ENCODE measurements around the gene PITX1. TPM values are rescaled to one million over a fixed set of nuclear protein-coding genes. Genes with fewer than 3 reads are reported as not detected.

PITX1 gene
- total RNA-seq, 2 donors from 2014 or later = not detected

DNA sequence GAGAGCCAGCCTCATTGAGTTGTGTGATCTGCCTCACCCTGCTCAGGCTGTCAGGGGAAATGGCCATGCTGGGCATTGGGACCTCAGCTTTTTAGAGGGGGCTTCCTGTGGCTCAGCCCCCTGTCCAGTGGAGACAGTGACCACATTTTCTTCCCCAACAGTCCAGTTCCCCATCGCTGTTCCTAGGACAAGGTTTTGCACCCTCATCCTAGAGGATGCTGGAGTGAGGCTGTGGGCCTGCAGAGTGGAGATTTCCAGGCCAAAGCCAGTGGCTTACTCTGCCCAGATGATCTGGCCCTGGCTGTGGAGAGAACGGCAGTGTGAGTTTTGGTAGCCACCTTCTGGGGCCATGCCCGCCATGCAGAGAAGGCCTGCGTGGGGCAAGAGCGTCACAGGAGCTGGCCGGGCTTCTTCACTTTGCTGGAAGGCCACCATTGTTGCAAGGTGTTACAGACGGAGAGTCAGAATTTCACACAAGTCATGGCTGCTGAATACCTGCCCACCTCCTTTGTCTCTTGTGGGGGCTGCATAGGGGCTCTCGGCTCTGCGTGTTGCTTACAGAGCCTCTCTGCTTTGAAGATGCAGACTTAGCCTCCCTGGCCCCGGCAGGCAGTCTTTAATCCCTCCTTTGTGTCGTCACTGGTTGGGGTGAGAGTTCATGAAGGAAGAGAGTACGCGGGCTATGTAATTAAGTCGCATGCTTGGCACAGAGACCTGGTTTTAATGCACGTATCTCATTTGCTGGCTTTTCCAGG is 35.2 kb upstream of the PITX1 start:
- DNase-seq = no peak
- ATAC-seq = no peak
- Mint-ChIP-seq H3K4me1 (no peaks in the 10 kb centered on the region), H3K27ac (no peak overlapping the region), H3K36me3 (ENCODE audit: low read depth) (no peaks in the 10 kb centered on the region), H3K27me3 (peaks cover 47% of the 10 kb centered on the region), H3K4me3 (no peak overlapping the region)
- H3K9me3 ChIP-seq (ENCODE audit: control insufficient read depth, low read length, poor library complexity, severe bottlenecking) = no peaks in the 10 kb centered on the region

GRCh38 chr5:135067587-135067986 is 33.6 kb upstream of the PITX1 start:
- H3K27me3 Mint-ChIP-seq = peaks cover 52% of the 10 kb centered on the region
- H3K4me1 Mint-ChIP-seq = no peaks in the 10 kb centered on the region
- no peak overlapping the region for H3K27ac Mint-ChIP-seq
- ATAC-seq (no peak), DNase-seq (no peak)
- no peaks in the 10 kb centered on the region for H3K9me3 ChIP-seq (ENCODE audit: control insufficient read depth, low read length, poor library complexity, severe bottlenecking)
- H3K36me3 Mint-ChIP-seq (ENCODE audit: low read depth) = no peaks in the 10 kb centered on the region
- no peak overlapping the region for H3K4me3 Mint-ChIP-seq

DNA sequence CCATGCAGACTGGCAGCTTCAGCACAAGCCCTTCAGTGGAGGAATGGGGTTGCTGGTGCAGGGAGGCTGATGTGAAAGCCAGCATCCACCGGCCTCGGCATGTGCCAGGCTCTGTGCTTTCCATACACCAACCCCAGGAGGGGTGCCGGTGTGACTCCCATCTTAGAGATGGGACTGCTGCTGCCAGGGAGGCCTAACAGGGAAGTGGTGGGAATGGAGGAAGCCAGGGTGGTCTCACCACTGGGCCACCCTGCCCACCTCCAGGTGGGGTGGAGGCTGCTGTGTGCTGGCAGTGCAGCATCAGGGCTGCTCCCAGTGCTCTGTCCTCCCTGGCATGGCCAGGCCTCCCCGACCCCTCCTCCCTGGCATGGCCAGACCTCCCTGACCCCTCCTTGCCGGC is 32.8 kb upstream of the PITX1 start:
- no peak overlapping the region for H3K4me3 Mint-ChIP-seq
- no peak overlapping the region for H3K27ac Mint-ChIP-seq
- no peaks in the 10 kb centered on the region for H3K9me3 ChIP-seq (ENCODE audit: control insufficient read depth, low read length, poor library complexity, severe bottlenecking)
- H3K27me3 Mint-ChIP-seq = peaks cover 50% of the 10 kb centered on the region
- H3K4me1 Mint-ChIP-seq = no peaks in the 10 kb centered on the region
- DNase-seq = no peak
- no peak for ATAC-seq
- no peaks in the 10 kb centered on the region for H3K36me3 Mint-ChIP-seq (ENCODE audit: low read depth)

DNA sequence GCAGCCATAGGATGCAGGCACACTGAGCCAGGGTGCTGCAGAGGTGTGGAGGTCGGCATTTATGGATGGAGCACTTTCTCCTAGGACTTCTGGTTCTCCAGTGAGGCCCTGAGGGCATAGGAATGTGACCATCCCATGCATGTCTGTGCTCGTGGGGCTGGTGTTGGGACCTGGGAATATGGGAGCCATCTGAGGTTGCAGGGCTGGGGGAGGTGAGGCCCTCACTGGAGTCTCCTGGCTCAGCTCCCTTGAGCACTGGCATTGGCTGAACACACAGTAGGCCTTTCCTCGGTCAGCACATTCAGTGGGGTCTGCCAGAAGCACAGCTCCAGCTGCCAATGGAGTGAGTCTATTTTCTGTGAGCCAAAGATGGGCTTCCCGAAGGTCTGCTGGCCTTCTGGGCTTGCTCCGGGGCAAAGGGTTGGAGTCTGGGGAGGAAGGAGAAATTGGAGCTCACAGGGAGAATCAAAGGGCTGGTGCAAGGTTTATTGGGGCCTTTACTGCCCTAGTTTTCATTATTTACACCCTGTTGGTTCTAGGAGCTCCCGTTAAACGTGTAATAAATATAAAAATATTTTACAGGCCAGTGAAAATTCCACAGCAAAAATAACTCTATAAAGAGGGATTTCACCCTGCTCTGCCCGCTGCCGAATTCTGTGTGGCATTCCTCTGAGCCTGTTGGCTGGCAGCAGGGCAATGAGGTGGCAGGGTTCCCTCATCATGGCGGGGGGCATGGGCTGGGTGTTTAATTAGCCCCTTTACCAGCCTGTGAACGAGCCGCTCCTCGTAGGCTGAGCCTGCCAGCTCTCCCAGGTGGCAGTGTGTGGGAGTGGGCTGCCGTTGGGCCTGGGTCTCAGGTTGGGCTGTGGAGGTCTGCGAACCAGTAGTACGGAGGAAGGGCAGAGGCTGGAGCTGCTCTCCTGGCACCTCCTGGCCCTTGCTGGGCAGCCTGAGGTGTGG is 31.6 kb upstream of the PITX1 start:
- H3K36me3 Mint-ChIP-seq (ENCODE audit: low read depth) = no peaks in the 10 kb centered on the region
- no peak overlapping the region for H3K27ac Mint-ChIP-seq
- no peak for ATAC-seq
- H3K4me1 Mint-ChIP-seq = no peaks in the 10 kb centered on the region
- peaks cover 61% of the 10 kb centered on the region for H3K27me3 Mint-ChIP-seq
- DNase-seq = no peak
- H3K9me3 ChIP-seq (ENCODE audit: control insufficient read depth, low read length, poor library complexity, severe bottlenecking) = no peaks in the 10 kb centered on the region
- no peak overlapping the region for H3K4me3 Mint-ChIP-seq

DNA sequence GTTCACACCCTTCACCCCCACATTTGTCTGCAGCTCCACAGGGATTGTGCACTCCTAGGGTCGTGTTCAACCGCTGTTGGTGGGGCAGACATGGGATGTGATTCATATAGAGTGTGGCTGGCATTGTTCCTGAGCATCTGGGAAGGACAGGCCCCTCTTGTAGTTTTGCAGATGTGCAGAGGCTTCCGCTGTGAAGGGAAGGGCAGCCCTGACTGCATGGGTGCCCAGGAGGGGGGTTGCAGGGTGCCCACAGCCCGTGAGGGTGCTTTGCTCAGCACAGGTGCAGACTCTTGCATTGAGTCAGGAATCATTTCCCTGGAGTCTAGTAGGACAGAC is 30.2 kb upstream of the PITX1 start:
- H3K36me3 Mint-ChIP-seq (ENCODE audit: low read depth) = no peaks in the 10 kb centered on the region
- H3K4me3 Mint-ChIP-seq = no peak overlapping the region
- no peaks in the 10 kb centered on the region for H3K9me3 ChIP-seq (ENCODE audit: control insufficient read depth, low read length, poor library complexity, severe bottlenecking)
- no peak overlapping the region for H3K27ac Mint-ChIP-seq
- ATAC-seq (no peak), DNase-seq (no peak)
- H3K4me1 Mint-ChIP-seq = no peaks in the 10 kb centered on the region
- H3K27me3 Mint-ChIP-seq = peaks cover 68% of the 10 kb centered on the region

DNA sequence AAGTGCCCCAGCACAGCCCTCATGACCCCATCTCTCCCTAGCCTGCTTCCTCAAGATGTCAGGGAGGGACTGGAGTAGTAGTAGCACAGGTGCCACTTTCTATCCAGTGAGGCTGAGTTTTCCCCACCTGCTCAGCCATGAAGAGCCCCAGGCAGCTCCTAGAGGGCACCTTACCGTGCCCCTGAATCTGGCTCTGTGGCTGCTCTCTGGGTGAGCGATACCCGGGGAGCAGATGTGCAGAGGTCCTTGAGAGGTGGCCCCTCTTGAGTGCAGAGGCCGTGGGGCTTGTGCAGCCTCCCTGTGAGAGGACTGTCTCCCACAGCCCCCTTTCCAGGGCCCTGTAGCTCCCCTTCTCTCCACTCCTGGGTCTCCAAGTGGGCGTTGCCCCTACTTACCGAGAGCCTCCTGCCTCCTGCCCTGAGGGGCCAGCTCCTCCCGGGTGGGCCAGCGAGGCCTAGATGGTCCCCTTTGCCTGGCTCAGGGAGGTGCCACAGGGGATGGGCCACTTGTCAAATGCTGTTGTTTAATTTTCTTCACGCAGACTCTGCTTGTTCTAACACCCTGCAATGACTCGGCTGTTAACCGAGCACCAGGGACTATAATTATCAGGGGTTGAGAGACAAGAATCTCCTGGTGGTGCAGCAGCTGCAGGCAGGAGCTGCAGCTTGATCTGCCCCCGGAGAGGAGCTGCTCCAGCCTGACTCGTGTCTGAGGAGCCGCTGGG is 29.6 kb upstream of the PITX1 start:
- ATAC-seq = no peak
- H3K27me3 Mint-ChIP-seq = peaks cover 73% of the 10 kb centered on the region
- no peaks in the 10 kb centered on the region for H3K4me1 Mint-ChIP-seq
- H3K9me3 ChIP-seq (ENCODE audit: control insufficient read depth, low read length, poor library complexity, severe bottlenecking) = no peaks in the 10 kb centered on the region
- no peak for DNase-seq
- H3K36me3 Mint-ChIP-seq (ENCODE audit: low read depth) = no peaks in the 10 kb centered on the region
- H3K4me3 Mint-ChIP-seq = no peak overlapping the region
- no peak overlapping the region for H3K27ac Mint-ChIP-seq

GRCh38 chr5:135063056-135063445 is 29.0 kb upstream of the PITX1 start:
- Mint-ChIP-seq H3K4me3 (no peak overlapping the region), H3K36me3 (ENCODE audit: low read depth) (no peaks in the 10 kb centered on the region), H3K27ac (no peak overlapping the region), H3K27me3 (peaks cover 80% of the 10 kb centered on the region), H3K4me1 (no peaks in the 10 kb centered on the region)
- no peak for DNase-seq
- ATAC-seq = no peak
- no peaks in the 10 kb centered on the region for H3K9me3 ChIP-seq (ENCODE audit: control insufficient read depth, low read length, poor library complexity, severe bottlenecking)

DNA sequence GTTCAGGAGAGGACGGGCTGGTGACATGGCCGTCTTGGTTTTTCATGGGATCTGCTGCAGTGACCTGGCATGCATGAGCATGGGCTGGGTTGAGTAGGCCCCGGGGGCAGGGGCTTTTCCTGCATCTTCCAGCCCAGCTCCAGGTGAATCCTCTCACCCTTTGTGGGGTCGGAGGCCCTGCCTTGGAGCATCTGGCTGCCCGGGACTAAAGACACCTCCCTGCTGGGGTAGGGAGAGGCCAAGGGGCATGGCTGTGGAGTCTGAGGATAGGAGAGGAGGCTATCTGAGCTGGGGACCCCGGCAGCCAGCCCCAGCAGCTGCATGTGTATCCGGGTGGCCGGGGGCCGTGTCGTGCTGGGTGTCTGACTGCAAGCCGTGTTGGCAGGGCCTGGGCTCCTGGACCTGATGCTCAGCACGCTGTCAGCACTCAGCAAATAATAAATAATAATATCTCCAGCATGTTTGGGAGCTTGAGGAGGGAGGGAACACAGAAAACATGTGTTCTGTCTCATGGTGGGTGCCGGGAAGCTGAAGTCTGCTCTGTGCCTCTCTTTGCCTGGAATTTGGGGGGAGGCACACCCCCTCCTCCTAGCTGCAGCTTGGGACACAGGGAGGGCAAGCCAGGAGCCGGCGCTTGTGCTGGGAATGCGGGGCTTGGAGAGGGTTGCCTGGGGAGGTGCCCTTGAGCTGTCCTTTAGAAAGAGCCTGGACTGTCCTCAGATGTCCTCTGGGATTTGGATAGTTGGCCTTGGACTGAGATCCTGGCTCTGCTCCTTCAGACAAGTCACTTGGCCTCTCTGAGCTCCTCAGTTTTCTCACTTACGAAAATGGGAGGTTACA is 28.4 kb upstream of the PITX1 start:
- H3K4me3 Mint-ChIP-seq = no peak overlapping the region
- ATAC-seq = no peak

DNA sequence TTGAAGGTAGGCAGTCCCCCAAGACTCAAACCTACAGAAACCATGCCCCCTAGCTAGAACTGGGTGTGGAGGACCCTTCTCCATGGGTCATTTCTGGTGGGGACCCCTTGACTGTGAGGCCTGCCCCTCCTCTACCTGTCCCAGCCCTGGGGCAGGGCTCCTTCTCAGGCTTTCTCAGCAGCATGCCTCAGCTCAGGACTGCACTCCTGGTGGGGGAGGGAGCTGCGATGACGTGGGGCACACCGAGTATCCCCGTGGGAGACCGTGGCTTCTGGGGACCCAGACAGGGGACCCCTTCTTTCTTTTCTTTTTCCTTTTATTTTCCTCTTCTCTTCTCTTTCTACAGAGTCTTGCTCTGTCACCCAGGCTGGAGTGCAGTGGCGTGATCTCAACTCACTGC is 27.0 kb upstream of the PITX1 start:
- DNase-seq (no peak), ATAC-seq (no peak)
- no peak overlapping the region for H3K4me3 Mint-ChIP-seq
- H3K4me1 Mint-ChIP-seq = no peaks in the 10 kb centered on the region
- no peak overlapping the region for H3K27ac Mint-ChIP-seq
- H3K9me3 ChIP-seq (ENCODE audit: control insufficient read depth, low read length, poor library complexity, severe bottlenecking) = no peaks in the 10 kb centered on the region
- H3K27me3 Mint-ChIP-seq = peaks cover 90% of the 10 kb centered on the region
- H3K36me3 Mint-ChIP-seq (ENCODE audit: low read depth) = no peaks in the 10 kb centered on the region

More for the DNA sequence above, 28.4 kb upstream of the PITX1 start:
- no peaks in the 10 kb centered on the region for H3K9me3 ChIP-seq (ENCODE audit: control insufficient read depth, low read length, poor library complexity, severe bottlenecking)
- Mint-ChIP-seq H3K36me3 (ENCODE audit: low read depth) (no peaks in the 10 kb centered on the region), H3K4me1 (no peaks in the 10 kb centered on the region), H3K27me3 (peaks cover 86% of the 10 kb centered on the region), H3K27ac (no peak overlapping the region)
- no peak for DNase-seq

DNA sequence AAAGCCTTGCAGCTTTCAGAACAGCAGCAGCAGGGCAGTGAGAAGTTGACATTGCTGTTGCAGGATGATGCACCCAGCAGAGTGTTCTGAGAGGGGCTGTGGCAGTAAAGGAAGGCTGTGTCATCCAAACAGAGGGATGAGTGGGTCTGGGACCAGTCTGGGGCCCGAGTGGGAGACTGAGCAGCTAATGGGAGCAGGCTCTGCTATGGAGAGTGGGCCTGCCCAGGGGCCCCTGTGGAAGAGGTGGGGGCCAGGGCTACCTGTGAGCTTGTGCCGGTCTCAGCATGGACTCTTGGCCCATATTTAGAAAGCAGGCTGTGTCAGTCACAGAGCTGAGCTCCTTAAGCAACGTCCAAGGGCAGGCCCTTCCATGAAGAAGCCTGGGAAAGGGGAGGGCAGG is 26.0 kb upstream of the PITX1 start:
- H3K9me3 ChIP-seq (ENCODE audit: control insufficient read depth, low read length, poor library complexity, severe bottlenecking) = no peaks in the 10 kb centered on the region
- Mint-ChIP-seq H3K27me3 (peaks cover 89% of the 10 kb centered on the region), H3K4me3 (no peak overlapping the region), H3K36me3 (ENCODE audit: low read depth) (no peaks in the 10 kb centered on the region), H3K4me1 (no peaks in the 10 kb centered on the region), H3K27ac (no peak overlapping the region)
- DNase-seq = no peak
- no peak for ATAC-seq

DNA sequence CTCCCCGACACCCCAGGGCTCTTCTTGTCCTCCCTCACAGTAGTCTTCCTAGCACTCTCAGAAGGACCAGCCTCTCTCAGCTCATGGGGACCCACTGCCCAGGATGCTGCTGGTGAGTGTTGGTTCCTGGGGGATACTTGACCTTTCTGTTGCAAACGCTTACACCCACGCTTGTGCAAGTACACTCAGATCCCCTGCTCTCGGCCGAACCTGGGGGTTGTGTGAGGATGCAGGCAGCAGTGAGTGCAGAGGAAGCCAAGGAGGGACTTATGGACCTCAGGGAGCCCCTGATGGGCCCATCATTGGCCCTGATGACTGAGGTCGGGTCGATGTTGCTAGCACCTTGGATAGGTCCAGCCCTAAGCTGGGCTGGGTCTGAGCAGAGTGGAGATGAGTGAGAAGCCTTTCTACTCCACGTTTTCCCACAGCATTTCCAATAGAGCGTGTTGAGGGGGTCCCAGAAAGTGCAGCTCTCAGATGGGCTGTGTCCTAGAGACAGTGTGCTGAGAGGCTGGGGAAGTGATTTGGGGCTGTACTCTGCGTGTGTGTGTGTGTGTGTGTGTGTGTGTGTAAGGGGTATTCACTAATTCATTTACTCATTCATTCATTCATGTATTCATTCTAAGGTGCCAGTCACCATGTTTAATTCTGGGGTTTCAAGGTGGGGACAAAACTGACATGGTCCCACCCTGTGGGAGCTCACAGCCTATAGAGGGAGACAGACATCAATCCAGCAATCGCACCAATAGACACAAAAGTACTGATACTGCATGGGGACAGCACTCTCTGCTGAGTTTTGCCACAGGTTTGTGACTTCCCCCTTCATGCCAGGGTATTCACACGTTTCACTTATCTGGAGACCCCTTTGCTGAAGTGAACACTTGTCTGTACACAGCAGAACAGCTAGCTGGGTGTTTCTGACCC is 25.2 kb upstream of the PITX1 start:
- H3K4me1 Mint-ChIP-seq = no peaks in the 10 kb centered on the region

DNA sequence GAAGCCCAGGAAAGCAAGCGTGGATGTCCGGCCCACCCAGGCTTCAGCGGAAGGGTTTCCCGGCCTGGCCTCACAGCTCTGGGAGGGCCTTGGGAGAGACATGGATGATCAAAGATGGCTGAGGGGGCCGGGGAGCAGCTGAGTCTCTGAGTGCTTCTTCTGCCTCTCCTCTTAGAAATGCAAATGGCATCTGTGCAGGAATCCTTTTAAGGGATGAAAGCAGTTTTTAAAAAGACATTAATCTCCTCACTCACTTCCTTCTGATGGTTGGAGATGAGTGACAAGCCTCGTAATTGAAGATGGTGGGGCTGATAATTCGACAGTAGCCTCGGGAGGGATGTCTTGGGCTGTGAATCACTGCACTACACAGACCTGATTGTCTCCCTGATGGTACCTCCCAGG is 24.3 kb upstream of the PITX1 start:
- no peaks in the 10 kb centered on the region for H3K36me3 Mint-ChIP-seq (ENCODE audit: low read depth)
- DNase-seq = no peak

More for the DNA sequence above, 25.2 kb upstream of the PITX1 start:
- Mint-ChIP-seq H3K36me3 (ENCODE audit: low read depth) (no peaks in the 10 kb centered on the region), H3K27me3 (peaks cover 85% of the 10 kb centered on the region), H3K27ac (no peak overlapping the region), H3K4me3 (no peak overlapping the region)
- H3K9me3 ChIP-seq (ENCODE audit: control insufficient read depth, low read length, poor library complexity, severe bottlenecking) = no peaks in the 10 kb centered on the region
- DNase-seq = no peak
- no peak for ATAC-seq

More for the DNA sequence above, 24.3 kb upstream of the PITX1 start:
- no peaks in the 10 kb centered on the region for H3K9me3 ChIP-seq (ENCODE audit: control insufficient read depth, low read length, poor library complexity, severe bottlenecking)
- ATAC-seq = no peak
- no peak overlapping the region for H3K4me3 Mint-ChIP-seq
- no peak overlapping the region for H3K27ac Mint-ChIP-seq
- H3K27me3 Mint-ChIP-seq = peaks cover 89% of the 10 kb centered on the region
- no peaks in the 10 kb centered on the region for H3K4me1 Mint-ChIP-seq
